Caki2 (cell line): ENCODE data around the gene ASIC2. TPM values are rescaled to one million over a fixed set of nuclear protein-coding genes. Genes with fewer than 3 reads are reported as not detected.

Experiments
- DNase-seq: peaks from one replicate; pipeline ENCODE4 v3.0.0-alpha.2; 2015; ENCODE audit warnings: low read depth
- in situ Hi-C: cut with HindIII; loops from 2 replicates; pipeline ENCODE4 v1.10.0; 2016; ENCODE audit warnings: low sequenced_read_pairs, low pct_unique_long_range_greater_than_20kb, mixed read lengths
- total RNA-seq: library from RNA; depleted of rRNA; stranded (reverse); fragments of >200 nt; shearing (Covaris generic); gene quantifications from 2 replicates; pipeline ENCODE4 v1.2.3, GENCODE V29; 2014; ENCODE audit warnings: low replicate concordance

The ASIC2 gene
- total RNA-seq, 1 experiment from 2014 or later = 2.4 TPM

DNA sequence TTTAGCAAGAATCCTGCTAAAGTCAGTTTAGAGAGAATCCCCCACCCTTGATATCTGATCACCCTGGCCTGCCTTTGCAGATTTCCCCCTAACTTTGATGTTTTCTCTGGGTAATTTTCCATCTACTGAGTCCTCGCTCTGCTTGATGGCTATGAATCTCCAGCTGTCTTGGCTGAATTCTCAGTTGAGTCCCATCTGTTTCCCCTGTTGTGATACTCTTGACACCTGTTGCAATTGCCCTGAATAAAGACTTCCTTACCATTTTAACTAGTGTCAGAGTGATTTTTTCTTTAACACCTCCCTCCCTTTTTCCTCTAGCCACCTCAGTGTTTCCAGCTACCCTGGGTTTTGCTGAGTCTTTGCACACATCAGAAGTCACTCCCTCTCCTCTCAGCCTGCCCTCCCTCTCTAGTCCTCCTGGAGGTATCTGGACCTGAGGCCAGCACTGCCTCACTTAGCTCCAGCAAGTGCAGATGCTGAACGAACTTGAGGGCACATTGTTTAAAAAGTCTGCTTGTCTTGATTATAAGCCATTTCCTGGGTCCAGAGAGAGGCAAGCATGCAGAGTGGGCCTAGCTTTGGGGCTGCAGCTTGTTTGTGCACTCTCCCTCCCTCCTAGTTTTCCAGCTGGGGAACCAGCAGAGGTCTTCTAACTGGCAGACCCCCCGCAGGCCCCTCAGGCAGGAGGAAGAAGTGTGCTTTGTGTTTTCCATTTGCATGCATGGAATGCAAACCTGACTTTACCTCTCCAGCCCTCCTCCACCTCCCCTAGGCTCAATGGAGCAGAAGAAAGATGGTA lies 268.2 kb downstream of the ASIC2 start:
- in situ Hi-C loops = no loop called here

GRCh38 chr17:33023790-33024189 lies 269.3 kb downstream of the ASIC2 start:
- DNase-seq = no peak
- in situ Hi-C loops = no loop called here

More for the DNA sequence above, 268.2 kb downstream of the ASIC2 start:
- DNase-seq = no peak

DNA sequence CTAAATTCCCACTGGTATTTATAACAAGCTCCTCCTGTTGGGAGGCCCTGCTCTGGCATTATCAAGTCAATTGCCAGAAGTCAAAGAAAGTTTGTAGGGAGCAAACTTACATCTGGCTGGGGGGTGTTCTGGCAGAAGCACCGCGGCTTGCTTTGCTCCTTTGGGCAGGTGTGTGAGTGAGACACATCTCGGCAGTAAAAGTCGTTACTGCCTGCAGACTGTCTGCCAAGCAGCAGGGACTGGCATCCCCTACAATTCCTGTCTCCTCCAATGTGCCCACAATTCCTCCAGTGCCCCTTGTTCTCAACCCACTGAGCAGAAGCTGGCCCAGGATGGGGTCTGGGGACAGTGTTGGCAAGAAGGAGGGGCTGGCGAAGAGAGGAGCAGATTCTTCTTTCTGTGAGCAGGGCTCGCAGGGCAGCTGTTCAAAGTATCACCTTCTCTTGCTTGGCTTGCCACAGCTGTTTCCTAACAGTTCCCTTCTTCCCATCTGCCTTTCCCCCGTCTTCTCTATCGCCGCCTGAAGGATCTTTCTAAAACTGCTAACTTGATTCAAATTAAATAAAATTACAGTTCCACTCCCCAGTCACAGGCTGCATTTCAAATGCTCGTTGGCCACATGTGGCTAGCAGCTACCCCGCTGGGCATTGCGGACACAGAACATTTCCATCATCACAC lies 271.2 kb downstream of the ASIC2 start:
- in situ Hi-C loops = no loop called here
- DNase-seq = no peak

- in situ Hi-C loops = no loop called here
- DNase-seq = no peak
Observed at GRCh38 chr17:33019161-33019890, 273.8 kb downstream of the ASIC2 start.

DNA sequence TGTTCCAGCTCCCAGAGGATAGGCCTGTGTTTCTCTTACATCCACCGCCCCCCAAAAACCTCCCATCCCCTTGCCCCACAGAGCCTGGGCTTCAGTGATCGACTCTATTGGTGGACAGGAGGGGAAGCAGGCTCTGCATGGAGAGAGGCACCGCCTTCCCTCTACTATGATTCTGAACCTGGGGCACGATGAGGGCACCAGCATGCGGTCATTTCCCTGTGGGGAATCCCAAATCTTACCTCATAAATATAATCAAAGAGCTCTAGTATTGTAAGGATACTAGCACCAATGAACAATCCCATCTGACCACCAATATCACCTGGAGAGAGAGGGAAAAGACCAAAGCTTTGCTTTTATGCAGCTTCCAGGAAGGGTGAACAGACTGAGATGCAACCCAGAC lies 275.7 kb downstream of the ASIC2 start:
- in situ Hi-C loops = no loop called here
- DNase-seq = no peak

- in situ Hi-C loops = no loop called here
- DNase-seq = no peak
Observed at GRCh38 chr17:33016920-33017319, 276.2 kb downstream of the ASIC2 start.

DNA sequence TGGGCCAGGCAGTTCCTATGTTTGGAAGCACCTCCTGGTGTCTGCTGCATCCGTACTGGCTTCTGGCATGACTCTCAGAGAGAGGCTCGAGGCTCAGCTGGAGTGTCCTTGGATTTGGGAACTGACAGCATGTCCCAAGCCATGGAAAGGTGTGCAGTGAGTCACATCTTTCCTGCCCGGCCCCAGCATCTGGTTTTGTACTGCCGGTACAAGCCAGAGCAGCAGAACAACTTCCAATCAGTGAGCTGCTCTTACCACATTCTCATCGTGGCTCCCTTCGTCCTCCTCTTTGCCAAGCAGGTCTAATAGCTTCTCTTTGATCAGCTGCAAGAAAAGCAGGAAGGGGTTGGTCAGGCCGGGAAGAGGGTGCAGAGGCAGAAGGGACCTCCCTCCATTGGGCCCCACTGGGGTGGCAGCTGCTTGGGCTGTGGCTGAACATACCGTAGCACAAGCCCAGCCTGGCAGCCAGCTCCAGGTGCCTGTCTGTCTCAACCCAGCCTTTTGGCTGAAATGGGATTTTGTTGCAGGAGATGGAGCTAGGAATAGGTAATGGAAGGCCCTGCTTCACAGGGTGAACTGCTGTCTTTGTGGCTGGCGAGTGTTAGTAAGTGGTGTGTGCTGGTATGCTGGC lies 277.3 kb downstream of the ASIC2 start:
- in situ Hi-C loops = no loop called here

GRCh38 chr17:33014751-33015150 lies 278.3 kb downstream of the ASIC2 start:
- no peak for DNase-seq
- in situ Hi-C loops = no loop called here

More for the DNA sequence above, 277.3 kb downstream of the ASIC2 start:
- DNase-seq = no peak

- no peak for DNase-seq
- in situ Hi-C loops = no loop called here
Observed at GRCh38 chr17:33013596-33014375, 279.3 kb downstream of the ASIC2 start.

GRCh38 chr17:33012522-33013033 lies 280.5 kb downstream of the ASIC2 start:
- in situ Hi-C loops = no loop called here
- peak; percentile 50 for DNase-seq

DNA sequence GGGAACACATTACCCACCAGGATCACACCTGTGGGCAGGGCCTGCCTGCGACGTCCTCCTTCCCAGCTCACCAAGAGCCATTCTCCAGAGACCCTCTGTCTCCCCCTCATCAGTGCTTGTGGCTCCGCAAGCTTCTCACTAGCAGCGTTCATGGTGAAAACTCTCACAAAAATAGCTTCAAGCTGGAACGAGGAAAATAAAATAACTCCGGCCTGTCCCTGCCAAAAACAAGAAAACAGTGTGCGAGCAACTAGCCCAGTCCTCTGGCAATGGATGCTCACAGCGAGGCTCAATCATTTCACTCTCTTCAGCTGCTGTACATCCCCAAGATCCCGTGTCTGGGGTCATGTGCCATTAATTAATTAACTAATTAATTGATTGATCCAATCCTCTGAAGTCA lies 283.5 kb downstream of the ASIC2 start:
- in situ Hi-C loops = no loop called here
- DNase-seq = no peak

GRCh38 chr17:33007186-33007585 lies 285.9 kb downstream of the ASIC2 start:
- no peak for DNase-seq
- in situ Hi-C loops = no loop called here

GRCh38 chr17:33002246-33002645 lies 290.8 kb downstream of the ASIC2 start:
- in situ Hi-C loops = no loop called here
- no peak for DNase-seq

DNA sequence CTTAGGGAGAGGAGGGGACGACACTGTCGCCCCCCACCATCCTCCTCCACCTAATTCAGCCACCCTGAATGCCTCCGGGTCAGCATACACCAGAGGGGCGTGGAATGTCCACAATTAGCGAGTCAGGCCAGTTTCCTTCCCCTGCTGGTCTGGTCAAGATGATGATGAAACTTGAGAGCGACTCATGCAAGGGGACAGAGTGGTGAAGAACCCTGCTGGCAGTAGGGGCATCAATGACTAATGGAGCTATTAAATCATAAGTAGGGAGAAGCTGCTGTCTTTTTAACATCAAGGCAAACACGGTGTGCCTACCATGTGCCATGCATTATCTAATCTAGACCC lies 294.2 kb downstream of the ASIC2 start:
- DNase-seq = peak; percentile 31
- in situ Hi-C loops = no loop called here

DNA sequence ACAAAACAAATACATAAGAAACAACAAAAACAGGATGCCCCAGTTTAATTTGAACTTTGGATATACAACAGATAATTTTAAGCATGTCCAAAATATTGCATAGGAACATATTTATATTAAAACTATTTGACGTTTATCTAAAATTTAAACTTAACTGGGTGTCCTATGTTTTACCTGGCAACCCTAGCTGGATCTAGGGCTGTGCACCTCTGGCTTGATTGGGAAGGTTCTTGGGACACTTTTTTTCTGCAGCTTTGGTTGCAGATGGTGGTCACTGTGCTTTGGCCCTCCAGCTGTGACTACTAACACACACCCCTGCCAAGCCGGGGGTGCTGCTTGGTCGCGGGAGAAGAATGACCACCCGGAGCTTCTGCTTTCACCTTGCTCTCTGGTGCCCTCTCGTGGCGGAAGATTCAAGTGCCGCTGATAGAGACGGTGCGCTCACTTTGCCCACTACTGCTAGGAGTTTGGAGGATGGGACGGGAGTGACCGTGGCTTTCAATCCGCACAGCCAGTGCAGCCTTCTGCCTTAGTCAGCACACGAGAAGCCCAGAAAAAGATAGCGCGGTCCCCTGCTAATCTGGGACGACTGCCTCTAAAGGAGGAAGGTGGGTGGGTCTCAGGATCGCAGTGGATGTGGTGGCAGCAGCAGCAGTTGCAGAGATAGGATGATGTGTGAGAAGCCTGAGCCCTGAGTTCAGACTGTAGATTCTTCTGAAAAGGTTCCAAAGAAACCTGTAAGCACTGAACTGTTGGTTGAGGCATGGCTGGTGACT lies 294.8 kb downstream of the ASIC2 start:
- in situ Hi-C loops = no loop called here

DNA sequence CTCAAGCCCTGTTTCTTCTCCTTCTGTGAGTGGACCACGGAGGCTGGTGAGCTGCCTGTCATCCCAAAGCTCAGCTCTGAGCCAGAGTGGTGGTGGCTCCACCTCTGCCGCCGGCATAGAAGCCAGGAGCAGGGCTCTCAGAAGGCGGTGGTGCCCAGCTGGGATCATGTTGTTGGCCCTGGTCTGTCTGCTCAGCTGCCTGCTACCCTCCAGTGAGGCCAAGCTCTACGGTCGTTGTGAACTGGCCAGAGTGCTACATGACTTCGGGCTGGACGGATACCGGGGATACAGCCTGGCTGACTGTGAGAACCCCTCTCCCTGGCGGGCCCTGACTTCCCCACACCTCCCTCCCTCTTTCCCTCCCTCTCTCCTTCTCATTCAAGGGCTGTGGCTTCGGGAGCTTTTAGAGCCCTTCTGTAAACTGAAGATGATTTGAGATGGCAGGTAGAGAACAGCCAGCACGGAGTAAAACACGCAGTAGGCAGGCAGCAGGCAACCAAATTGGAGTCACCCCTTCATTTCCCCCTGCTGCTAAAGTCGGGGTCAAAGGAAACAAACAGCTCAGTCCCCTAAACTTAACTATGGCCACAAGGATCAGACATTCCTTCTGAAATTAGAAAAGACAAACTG lies 297.6 kb downstream of the ASIC2 start:
- DNase-seq = no peak
- in situ Hi-C loops = no loop called here

More for the DNA sequence above, 294.8 kb downstream of the ASIC2 start:
- peak; percentile 61 for DNase-seq

DNA sequence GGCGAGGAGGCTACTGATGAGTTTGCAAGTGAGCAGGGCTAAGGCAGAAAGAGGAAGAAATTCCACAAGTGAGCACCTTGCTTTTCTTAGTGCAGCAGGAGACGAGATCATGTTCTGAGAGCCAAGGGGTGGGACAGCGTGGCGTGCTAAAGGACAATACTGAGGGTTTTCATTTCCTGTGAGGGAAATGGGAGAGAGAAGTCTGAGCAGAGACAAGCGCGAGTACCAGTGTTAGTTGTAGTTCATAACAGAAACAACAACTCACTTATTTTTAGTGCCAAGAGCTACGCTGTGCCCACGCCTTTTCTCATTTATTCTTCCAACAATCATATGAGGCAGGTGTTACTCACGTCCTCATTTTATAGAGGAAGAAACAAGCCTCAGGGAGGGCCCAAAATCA lies 299.1 kb downstream of the ASIC2 start:
- in situ Hi-C loops = no loop called here

More for the DNA sequence above, 299.1 kb downstream of the ASIC2 start:
- DNase-seq = no peak
